Stomach (tissue), 4 donors: ENCODE data around the gene TMEM44.

Source experiments
- CTCF ChIP-seq, 7 experiments: fragments of 450-650 bp in 4 of 7; fragments of 200-600 bp in 3 of 7; sonication (generic) in 3 of 7; IDR thresholded peaks; one replicate each; pipeline ENCODE4 v1.5.1; 2016 to 2019; ENCODE audit warnings: antibody characterized with exemption in 7 of 7, control low read depth in 2 of 7, mild to moderate bottlenecking in 1 of 7
- EP300 ChIP-seq: sonication (generic); formaldehyde crosslinking; IDR thresholded peaks from one replicate; pipeline ENCODE4 v1.6.1; 2017; ENCODE audit warnings: antibody characterized with exemption
- POLR2A ChIP-seq, 4 donors: fragments of 450-650 bp; IDR thresholded peaks; one replicate each; pipeline ENCODE4 v1.6.1; 2016; ENCODE audit warnings: antibody characterized with exemption in 4 of 4, control low read depth in 2 of 4, mild to moderate bottlenecking in 1 of 4, moderate library complexity in 1 of 4
- POLR2AphosphoS5 ChIP-seq, 3 donors: sonication (generic); formaldehyde crosslinking; IDR thresholded peaks; one replicate each; pipeline ENCODE4 v1.6.1; 2016; ENCODE audit warnings: antibody characterized with exemption in 3 of 3

GRCh38 chr3:194608981-194609380 lies 24.2 kb downstream of the TMEM44 start:
- TF ChIP-seq POLR2A (IDR thresholded peaks at IDR 0.05) (no peak), CTCF (IDR thresholded peaks at IDR 0.05) (no peak), POLR2AphosphoS5 (IDR thresholded peaks at IDR 0.05) (no peak), EP300 (no peak)
